Right lobe of liver (tissue), 4 donors: ENCODE results near the gene GNB1.

Experiments used
- CTCF ChIP-seq, 4 donors: fragments of 200-600 bp in 3 of 4; fragments of 450-650 bp in 1 of 4; IDR thresholded peaks; one replicate each; pipeline versions ENCODE4 v1.5.1 to v1.8.0; 2016 to 2022; ENCODE audit warnings: antibody characterized with exemption in 4 of 4, mild to moderate bottlenecking in 2 of 4
- POLR2A ChIP-seq: fragments of 450-650 bp; IDR thresholded peaks from one replicate; pipeline ENCODE4 v1.6.1; 2017; ENCODE audit warnings: antibody characterized with exemption, mild to moderate bottlenecking
- donor health status: DM: no; HTN: no; CAD: no.
- donor health status: DM: no; HTN: no; CAD: no.
- donor health status: DM: no; HTN: yes; CAD: no.

DNA sequence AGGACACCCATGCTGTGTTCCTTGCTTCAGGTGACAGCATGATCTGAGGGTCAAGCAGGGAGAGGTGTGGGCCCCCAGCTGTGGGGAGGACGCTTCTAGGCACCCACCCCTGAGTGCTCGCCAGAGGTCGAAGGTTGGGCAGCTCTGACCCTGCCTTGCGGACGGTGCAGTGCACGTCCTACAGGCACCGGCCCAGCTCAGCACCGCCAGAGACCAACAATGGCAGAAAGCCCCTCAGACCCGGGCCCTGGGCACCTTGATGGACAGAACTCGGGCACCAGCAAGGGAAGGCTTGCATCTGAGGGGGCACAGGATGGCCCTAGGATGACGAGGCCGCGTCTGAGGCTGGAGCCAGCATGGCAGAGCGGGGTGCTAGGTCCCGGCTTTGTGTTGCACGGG lies 137.3 kb downstream of the GNB1 start:
- TF ChIP-seq CTCF (IDR thresholded peaks at IDR 0.05) (peak in 1 of 4 donors; percentile 1), POLR2A (no peak)
